IMR-90 (cell line): Measurements from ENCODE around the gene HOOK1. TPM values are rescaled to one million over a fixed set of nuclear protein-coding genes. Genes with fewer than 3 reads are reported as not detected.

ENCODE experiments used
- ATAC-seq: fragments of 200-7000 bp; cut with Tn5 transposase; 2 replicates; pipeline ENCODE4 v1.9.1; 2020; ENCODE audit warnings: low read depth, mild to moderate bottlenecking, moderate library complexity
- BruUV-seq: library from RNA; stranded (reverse); fragments of 400-500 nt; replicated peaks from 2 replicates; lab custom pipeline; 2021; lab: Mats Ljungman, UMichigan
- CTCF ChIA-PET: fragments of 300-600 bp; formaldehyde crosslinking; extraction: SDS; loops from one replicate; lab custom pipeline; 2021; ENCODE audit warnings: antibody characterized with exemption; lab: Yijun Ruan, JAX
- POLR2A ChIA-PET: fragments of 300-600 bp; sonication (Branson Sonifier 250); formaldehyde crosslinking; loops from one replicate; lab custom pipeline; 2022; ENCODE audit warnings: antibody characterized with exemption; ENCODE audit not compliant: unreplicated experiment; lab: Charles Lee
- DNase-seq: peaks from one replicate; pipeline ENCODE4 v3.0.0; 2013
- H2AFZ ChIP-seq: replicated peaks from 2 replicates; pipeline ENCODE3; 2013; ENCODE audit warnings: low read length, mild to moderate bottlenecking; ENCODE audit not compliant: poor library complexity
- H2AK5ac ChIP-seq: 2 replicates; pipeline ENCODE4 v1.6.1; 2013; ENCODE audit warnings: low read depth, low read length, inconsistent platforms
- H2AK9ac ChIP-seq: replicated peaks from 2 replicates; pipeline ENCODE3; 2013; ENCODE audit warnings: mild to moderate bottlenecking, low read depth, low read length, moderate library complexity; ENCODE audit not compliant: poor library complexity
- H2BK120ac ChIP-seq: 2 replicates; pipeline ENCODE4 v1.6.1; 2013; ENCODE audit warnings: low read depth, low read length, inconsistent platforms
- H2BK15ac ChIP-seq: 3 replicates; pipeline ENCODE4 v1.6.1; 2013; ENCODE audit warnings: low read depth, low read length, inconsistent platforms
- H2BK20ac ChIP-seq: 2 replicates; pipeline ENCODE4 v1.6.1; 2013; ENCODE audit warnings: low read depth, mild to moderate bottlenecking, inconsistent platforms, low read length, moderate library complexity
- H2BK5ac ChIP-seq: 2 replicates; pipeline ENCODE4 v1.6.1; 2013; ENCODE audit warnings: mild to moderate bottlenecking, low read depth, low read length, inconsistent platforms; ENCODE audit not compliant: poor library complexity, severe bottlenecking
- H3K14ac ChIP-seq: replicated peaks from 2 replicates; pipeline ENCODE4 v1.6.1; 2013; ENCODE audit warnings: low read depth, low read length, inconsistent platforms
- H3K18ac ChIP-seq: 2 replicates; pipeline ENCODE4 v1.6.1; 2013; ENCODE audit warnings: low read depth, low read length, control low read depth
- H3K23ac ChIP-seq: 2 replicates; pipeline ENCODE4 v1.6.1; 2013; ENCODE audit warnings: low read depth, low read length, inconsistent platforms
- H3K27ac ChIP-seq: 2 replicates; pipeline ENCODE4 v1.5.1; 2013; ENCODE audit warnings: mild to moderate bottlenecking, control low read depth, low read length; ENCODE audit not compliant: insufficient read depth
- H3K27me3 ChIP-seq: 2 replicates; pipeline ENCODE4 v1.6.1; 2013; ENCODE audit warnings: low read length; ENCODE audit not compliant: control insufficient read depth, insufficient read depth
- H3K36me3 ChIP-seq: 2 replicates; pipeline ENCODE4 v1.6.1; 2013; ENCODE audit warnings: low read length, mixed read lengths; ENCODE audit not compliant: control insufficient read depth, insufficient read depth
- H3K4ac ChIP-seq: 2 replicates; pipeline ENCODE4 v1.6.1; 2013; ENCODE audit warnings: low read depth, low read length, inconsistent platforms
- H3K4me1 ChIP-seq: 2 replicates; pipeline ENCODE4 v1.6.1; 2013; ENCODE audit warnings: low read length, mixed read lengths; ENCODE audit not compliant: control insufficient read depth, insufficient read depth
- H3K4me2 ChIP-seq: 2 replicates; pipeline ENCODE4 v1.6.1; 2013; ENCODE audit warnings: low read depth, mild to moderate bottlenecking, control low read depth, low read length, moderate library complexity
- H3K4me3 ChIP-seq: 2 replicates; pipeline ENCODE4 v1.5.1; 2013; ENCODE audit warnings: low read depth, mild to moderate bottlenecking, control low read depth, low read length, moderate library complexity; ENCODE audit not compliant: insufficient read depth
- H3K56ac ChIP-seq: 2 replicates; pipeline ENCODE4 v1.6.1; 2013; ENCODE audit warnings: low read length, inconsistent platforms; ENCODE audit not compliant: insufficient read depth; ENCODE audit errors: extremely low read depth
- H3K79me1 ChIP-seq, 2 experiments: 2 replicates each; pipeline ENCODE4 v1.6.1; 2013; ENCODE audit warnings: low read length in 2 of 2, inconsistent platforms in 1 of 2, low read depth in 1 of 2
- H3K9ac ChIP-seq: 2 replicates; pipeline ENCODE4 v1.6.1; 2013; ENCODE audit warnings: low read depth, low read length, control low read depth
- H3K9me1 ChIP-seq: 2 replicates; pipeline ENCODE4 v1.6.1; 2013; ENCODE audit warnings: low read length, inconsistent platforms; ENCODE audit not compliant: insufficient read depth
- H3K9me3 ChIP-seq: 2 replicates; pipeline ENCODE4 v1.6.1; 2013; ENCODE audit warnings: low read length; ENCODE audit not compliant: control insufficient read depth, insufficient read depth
- H4K20me1 ChIP-seq: 2 replicates; pipeline ENCODE4 v1.6.1; 2013; ENCODE audit warnings: low read length, inconsistent platforms; ENCODE audit not compliant: insufficient read depth
- H4K5ac ChIP-seq: 2 replicates; pipeline ENCODE4 v1.6.1; 2013; ENCODE audit warnings: mild to moderate bottlenecking, low read depth, low read length, control low read depth
- H4K8ac ChIP-seq, 2 experiments: 2 replicates each; pipeline ENCODE4 v1.6.1; 2013; ENCODE audit warnings: low read depth in 2 of 2, low read length in 2 of 2, control low read depth in 1 of 2, inconsistent platforms in 1 of 2
- H4K91ac ChIP-seq: 2 replicates; pipeline ENCODE4 v1.6.1; 2013; ENCODE audit warnings: low read depth, low read length, inconsistent platforms; ENCODE audit not compliant: insufficient read depth
- BHLHE40 ChIP-seq: fragments of 150-350 bp; IDR thresholded peaks from 2 replicates; pipeline ENCODE4 v1.6.1; 2016; ENCODE audit warnings: mild to moderate bottlenecking, low read depth, low read length
- CEBPB ChIP-seq: IDR thresholded peaks from 2 replicates; pipeline ENCODE4 v1.6.1; 2012; ENCODE audit warnings: low read depth, low read length, improper control_type of control experiment
- FOS ChIP-seq: fragments of 150-350 bp; IDR thresholded peaks from 2 replicates; pipeline ENCODE4 v1.6.1; 2016; ENCODE audit warnings: low read depth, low read length
- POLR2A ChIP-seq: IDR thresholded peaks from 2 replicates; pipeline ENCODE4 v1.6.1; 2012; ENCODE audit warnings: mild to moderate bottlenecking, low read depth, low read length
- RFX5 ChIP-seq: IDR thresholded peaks from 2 replicates; pipeline ENCODE4 v1.8.0; 2012; ENCODE audit warnings: low read depth, mild to moderate bottlenecking, low read length, moderate library complexity
- WGBS, 2 experiments: methylation state at CpG; one replicate each; pipeline versions ENCODE4 v1.1.5 to v1.1.7; 2013; ENCODE audit warnings: missing lambda C conversion rate in 2 of 2; ENCODE audit not compliant: insufficient read length in 1 of 2; ENCODE audit errors: extremely low coverage in 2 of 2; 5-methylcytosine and 5-hydroxymethylcytosine counted together
- dilution Hi-C: fragments of 300-500 bp; cut with HindIII; formaldehyde crosslinking; loops from one replicate; pipeline ENCODE4 v1.14.3; 2018; ENCODE audit warnings: low sequenced_read_pairs; ENCODE audit not compliant: unreplicated experiment
- in situ Hi-C: fragments of 300-500 bp; cut with MboI; formaldehyde crosslinking; loops from 3 replicates; pipeline ENCODE4 v1.14.3; 2019; ENCODE audit warnings: low sequenced_read_pairs, inconsistent platforms, mixed read lengths
- intact Hi-C: fragments of 100-400 bp; cut with micrococcal nuclease; formaldehyde crosslinking; loops from 2 replicates; pipeline ENCODE4 v1.10.0; 2022
- polyA plus RNA-seq, 3 experiments: library from polyadenylated mRNA; depleted of rRNA; stranded (reverse); fragments of >200 nt; gene quantifications; 2 replicates each; pipeline ENCODE4 v1.2.3, GENCODE V29; 2012; ENCODE audit warnings: low replicate concordance in 1 of 3
- total RNA-seq: library from RNA; depleted of rRNA; stranded (reverse); fragments of >200 nt; gene quantifications from 2 replicates; pipeline ENCODE4 v1.2.3, GENCODE V29; 2012

Gene HOOK1
- total and polyA plus RNA-seq, 2 of the 4 experiments (the other 2 are of a cell fraction), result not detected

- Histone ChIP-seq H4K8ac (no peak overlapping the region), H3K4me3 (no peak overlapping the region), H3K27me3 (peaks cover 28% of the 10 kb centered on the region), H3K56ac (no peak overlapping the region), H3K4me1 (no peaks in the 10 kb centered on the region; the same call in 1 of the 2 replicates), H3K9me1 (no peaks in the 10 kb centered on the region), H3K23ac (no peak overlapping the region), H3K9me3 (no peaks in the 10 kb centered on the region), H2BK120ac (no peak overlapping the region), H3K27ac (no peak overlapping the region), H2AK9ac (no peak overlapping the region), H2AFZ (no peak overlapping the region), H3K14ac (no peak overlapping the region), H4K91ac (no peak overlapping the region), H3K36me3 (no peaks in the 10 kb centered on the region), H2AK5ac (no peak overlapping the region), H3K79me1 (no peaks in the 10 kb centered on the region), H3K18ac (no peak overlapping the region), H2BK15ac (no peak overlapping the region), H2BK5ac (no peak overlapping the region), H2BK20ac (no peak overlapping the region), H4K20me1 (no peaks in the 10 kb centered on the region), H3K9ac (no peak overlapping the region), H4K5ac (no peak overlapping the region), H3K4ac (no peak overlapping the region), H3K4me2 (no peak overlapping the region)
- no peak for TF ChIP-seq CEBPB
- TF ChIP-seq BHLHE40, result no peak
- TF ChIP-seq FOS, result no peak
- no peak for TF ChIP-seq POLR2A
- TF ChIP-seq RFX5, result no peak
- no peak for DNase-seq
- dilution Hi-C loops (no loop called here), in situ Hi-C loops (no loop called here), intact Hi-C loops (no loop called here)
- no TSS peak for BruUV-seq
- ChIA-PET CTCF (no interaction called here), POLR2A (no interaction called here)
- no CpG with 5 or more reads among the region's 3 CpGs for WGBS, 2 experiments
- ATAC-seq, result no peak
Observed at GRCh38 chr1:59815892-59816291, 1.1 kb downstream of the HOOK1 start.
